H1 (cell line): ENCODE data around the gene PRPF39. TPM values are rescaled to one million over a fixed set of nuclear protein-coding genes. Genes with fewer than 3 reads are reported as not detected.

ENCODE experiments used
- BACH1 ChIP-seq: IDR thresholded peaks from 2 replicates; pipeline ENCODE4 v1.6.1; 2012; ENCODE audit warnings: low read length, improper control_type of control experiment
- BRCA1 ChIP-seq: IDR thresholded peaks from 2 replicates; pipeline ENCODE4 v1.6.1; 2012; ENCODE audit warnings: low read depth, low read length, improper control_type of control experiment
- CREB1 ChIP-seq: IDR thresholded peaks from 2 replicates; pipeline ENCODE4 v1.6.1; 2012; ENCODE audit warnings: inconsistent platforms
- EP300 ChIP-seq, 2 experiments: IDR thresholded peaks; 1 replicate in 1 of 2; 2 replicates in 1 of 2; pipeline ENCODE4 v1.6.1; 2011 to 2012; ENCODE audit warnings: low read depth in 2 of 2, low read length in 2 of 2, mild to moderate bottlenecking in 2 of 2, borderline replicate concordance in 1 of 2, inconsistent platforms in 1 of 2, moderate library complexity in 1 of 2
- EZH2 ChIP-seq: fragments of 200-600 bp; sonication (generic); IDR thresholded peaks from 2 replicates; pipeline ENCODE4 v1.7.1; 2012; ENCODE audit warnings: low read depth, mild to moderate bottlenecking, moderate library complexity, low read length, inconsistent platforms; ENCODE audit not compliant: severe bottlenecking
- HDAC2 ChIP-seq, 2 experiments: fragments of 300-600 bp in 1 of 2; sonication (generic) in 1 of 2; IDR thresholded peaks; 2 replicates each; pipeline ENCODE4 v1.6.1; 2011 to 2012; ENCODE audit warnings: low read depth in 2 of 2, low read length in 2 of 2, mild to moderate bottlenecking in 2 of 2, moderate library complexity in 2 of 2, borderline replicate concordance in 1 of 2, inconsistent platforms in 1 of 2
- HDAC6 ChIP-seq: IDR thresholded peaks from one replicate; pipeline ENCODE4 v1.7.1; 2012; ENCODE audit warnings: low read depth, mild to moderate bottlenecking, inconsistent platforms, low read length, moderate library complexity
- MAFK ChIP-seq: IDR thresholded peaks from 2 replicates; pipeline ENCODE4 v1.6.1; 2012; ENCODE audit warnings: low read depth, mild to moderate bottlenecking, improper control_type of control experiment, low read length
- NANOG ChIP-seq: IDR thresholded peaks from 2 replicates; pipeline ENCODE4 v1.6.1; 2011; ENCODE audit warnings: low read length, low read depth, mild to moderate bottlenecking, inconsistent platforms; ENCODE audit not compliant: insufficient read depth, poor library complexity, severe bottlenecking
- PHF8 ChIP-seq: fragments of 200-600 bp; sonication (generic); conservative IDR thresholded peaks from 2 replicates; pipeline ENCODE4 v1.7.1; 2012; ENCODE audit warnings: low read depth, mild to moderate bottlenecking, inconsistent platforms, low read length, moderate library complexity
- POLR2A ChIP-seq, 2 experiments: IDR thresholded peaks; 1 replicate in 1 of 2; 2 replicates in 1 of 2; pipeline ENCODE4 v1.6.1; 2011; ENCODE audit warnings: low read depth in 2 of 2, low read length in 2 of 2, mild to moderate bottlenecking in 2 of 2; ENCODE audit errors: control extremely low read depth in 1 of 2
- POU5F1 ChIP-seq: IDR thresholded peaks from 2 replicates; pipeline ENCODE4 v1.6.1; 2011; ENCODE audit warnings: low read depth, mild to moderate bottlenecking, low read length, moderate library complexity
- RAD21 ChIP-seq, 2 experiments: IDR thresholded peaks in 1 of 2; conservative IDR thresholded peaks in 1 of 2; 2 replicates each; pipeline ENCODE4 v1.6.1; 2011; ENCODE audit warnings: low read depth in 2 of 2, low read length in 2 of 2, improper control_type of control experiment in 1 of 2, inconsistent platforms in 1 of 2, mild to moderate bottlenecking in 1 of 2, moderate library complexity in 1 of 2
- RFX5 ChIP-seq: IDR thresholded peaks from 2 replicates; pipeline ENCODE4 v1.6.1; 2011; ENCODE audit warnings: low read depth, low read length, improper control_type of control experiment, borderline replicate concordance
- SIRT6 ChIP-seq: IDR thresholded peaks from one replicate; pipeline ENCODE4 v1.7.1; 2012; ENCODE audit warnings: low read length, inconsistent platforms
- SRF ChIP-seq: IDR thresholded peaks from 2 replicates; pipeline ENCODE4 v1.6.1; 2011; ENCODE audit warnings: mild to moderate bottlenecking, low read depth, low read length, moderate library complexity
- TAF7 ChIP-seq: optimal IDR thresholded peaks from 2 replicates; pipeline ENCODE3; 2011; ENCODE audit warnings: low read depth, mild to moderate bottlenecking, inconsistent platforms, low read length, moderate library complexity, borderline replicate concordance
- ZNF274 ChIP-seq: IDR thresholded peaks from 2 replicates; pipeline ENCODE4 v1.7.0; 2012; ENCODE audit warnings: low read length, borderline replicate concordance; ENCODE audit errors: extremely low read depth
- polyA plus RNA-seq, 7 experiments: library from polyadenylated mRNA; depleted of rRNA in 3 of 7; stranded (reverse) in 5 of 7; unstranded in 2 of 7; fragments of >200 nt in 5 of 7; fragments of 200-250 nt in 2 of 7; gene quantifications; 1 replicate in 5 of 7; 2 replicates in 1 of 7; 4 replicates in 1 of 7; pipeline versions ENCODE4 v1.2.1 to v1.2.3, GENCODE V29; 2011 to 2013; ENCODE audit warnings: missing spikeins in 2 of 7, mixed read lengths in 2 of 7
- total RNA-seq: library from RNA; stranded (reverse); fragmentation: NEBNext Ultra II Directional; extraction: Animal tissue kit (Norgen Biotek cat#: 25700); gene quantifications from 2 replicates; pipeline ENCODE4 v1.2.1, GENCODE V29; 2021
- TF ChIP-seq, protein P1 (sequence below), 3 experiments: IDR thresholded peaks; 1 replicate in 2 of 3; 2 replicates in 1 of 3; pipeline versions ENCODE4 v1.5.1 to v1.6.1; 2011; ENCODE audit warnings: low read length in 3 of 3, mild to moderate bottlenecking in 3 of 3, inconsistent platforms in 2 of 3, low read depth in 1 of 3, moderate library complexity in 1 of 3; ENCODE audit not compliant: insufficient read depth in 1 of 3; ENCODE audit errors: control extremely low read depth in 1 of 3
- TF ChIP-seq, protein P2 (sequence below): IDR thresholded peaks from 2 replicates; pipeline ENCODE4 v1.6.1; 2012; ENCODE audit warnings: inconsistent platforms

PRPF39 gene
- total and polyA plus RNA-seq, 2 of the 8 experiments (the other 6 are each of a cell fraction or from before 2014, with no cell fraction given) = 22.4 to 43.3 TPM

- no peak for TF ChIP-seq HDAC2 (IDR thresholded peaks at IDR 0.05; ENCODE audit: borderline replicate concordance in 1 of 2, low read depth in 2 of 2, low read length in 2 of 2)
- TF ChIP-seq BACH1 = no peak
- TF ChIP-seq PHF8 = peak; percentile 94
- TF ChIP-seq, protein P1, sequence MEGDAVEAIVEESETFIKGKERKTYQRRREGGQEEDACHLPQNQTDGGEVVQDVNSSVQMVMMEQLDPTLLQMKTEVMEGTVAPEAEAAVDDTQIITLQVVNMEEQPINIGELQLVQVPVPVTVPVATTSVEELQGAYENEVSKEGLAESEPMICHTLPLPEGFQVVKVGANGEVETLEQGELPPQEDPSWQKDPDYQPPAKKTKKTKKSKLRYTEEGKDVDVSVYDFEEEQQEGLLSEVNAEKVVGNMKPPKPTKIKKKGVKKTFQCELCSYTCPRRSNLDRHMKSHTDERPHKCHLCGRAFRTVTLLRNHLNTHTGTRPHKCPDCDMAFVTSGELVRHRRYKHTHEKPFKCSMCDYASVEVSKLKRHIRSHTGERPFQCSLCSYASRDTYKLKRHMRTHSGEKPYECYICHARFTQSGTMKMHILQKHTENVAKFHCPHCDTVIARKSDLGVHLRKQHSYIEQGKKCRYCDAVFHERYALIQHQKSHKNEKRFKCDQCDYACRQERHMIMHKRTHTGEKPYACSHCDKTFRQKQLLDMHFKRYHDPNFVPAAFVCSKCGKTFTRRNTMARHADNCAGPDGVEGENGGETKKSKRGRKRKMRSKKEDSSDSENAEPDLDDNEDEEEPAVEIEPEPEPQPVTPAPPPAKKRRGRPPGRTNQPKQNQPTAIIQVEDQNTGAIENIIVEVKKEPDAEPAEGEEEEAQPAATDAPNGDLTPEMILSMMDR (IDR thresholded peaks at IDR 0.05; ENCODE audit: control extremely low read depth in 1 of 3, insufficient read depth in 1 of 3, low read depth in 1 of 3, low read length in 3 of 3) = no peak
- TF ChIP-seq SRF = no peak
- no peak for TF ChIP-seq EZH2
- TF ChIP-seq SIRT6 = no peak
- TF ChIP-seq ZNF274 = no peak
- TF ChIP-seq NANOG = no peak
- TF ChIP-seq RAD21 (IDR thresholded peaks at IDR 0.05 in 1 of 2, conservative IDR thresholded peaks at IDR 0.05 in 1 of 2; ENCODE audit: low read depth in 2 of 2, low read length in 2 of 2) = no peak
- no peak for TF ChIP-seq MAFK
- no peak for TF ChIP-seq RFX5
- no peak for TF ChIP-seq HDAC6
- TF ChIP-seq TAF7 = no peak
- no peak for TF ChIP-seq BRCA1
- peak; percentile 88 to 95 for TF ChIP-seq POLR2A (IDR thresholded peaks at IDR 0.05; ENCODE audit: control extremely low read depth in 1 of 2, low read depth in 2 of 2, low read length in 2 of 2)
- peak; percentile 32; the same call in 1 of the 2 replicates for TF ChIP-seq CREB1
- TF ChIP-seq POU5F1 = no peak
- TF ChIP-seq EP300 (IDR thresholded peaks at IDR 0.05; ENCODE audit: borderline replicate concordance in 1 of 2, low read depth in 2 of 2, low read length in 2 of 2) = no peak
- TF ChIP-seq, protein P2, sequence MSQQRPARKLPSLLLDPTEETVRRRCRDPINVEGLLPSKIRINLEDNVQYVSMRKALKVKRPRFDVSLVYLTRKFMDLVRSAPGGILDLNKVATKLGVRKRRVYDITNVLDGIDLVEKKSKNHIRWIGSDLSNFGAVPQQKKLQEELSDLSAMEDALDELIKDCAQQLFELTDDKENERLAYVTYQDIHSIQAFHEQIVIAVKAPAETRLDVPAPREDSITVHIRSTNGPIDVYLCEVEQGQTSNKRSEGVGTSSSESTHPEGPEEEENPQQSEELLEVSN = peak; percentile 59
These were observed at the start of gene PRPF39 (continued) for GRCh38 chr14:45083976-45084722.
